Esophagus squamous epithelium (tissue), 4 donors: Measurements from ENCODE around the gene LYRM9.

Experiments used
- CTCF ChIP-seq, 6 experiments: fragments of 450-650 bp in 4 of 6; fragments of 200-600 bp in 2 of 6; sonication (generic) in 2 of 6; IDR thresholded peaks; one replicate each; pipeline ENCODE4 v1.5.1; 2016 to 2019; ENCODE audit warnings: antibody characterized with exemption in 6 of 6, mild to moderate bottlenecking in 4 of 6, moderate library complexity in 4 of 6
- POLR2A ChIP-seq, 4 donors: fragments of 450-650 bp; IDR thresholded peaks; one replicate each; pipeline ENCODE4 v1.6.1; 2017; ENCODE audit warnings: antibody characterized with exemption in 4 of 4, mild to moderate bottlenecking in 4 of 4, moderate library complexity in 3 of 4

- TF ChIP-seq POLR2A (IDR thresholded peaks at IDR 0.05): no peak
- TF ChIP-seq CTCF (IDR thresholded peaks at IDR 0.05): no peak
Measured at GRCh38 chr17:27939474-27940465, 46.6 kb upstream of the LYRM9 start.
